H1 (cell line): Measurements from ENCODE around the gene BNIP5. TPM values are rescaled to one million over a fixed set of nuclear protein-coding genes. Genes with fewer than 3 reads are reported as not detected.

Source experiments
- ASH2L ChIP-seq: fragments of 200-600, 300-600 bp; sonication (generic); IDR thresholded peaks from one replicate; pipeline ENCODE4 v1.7.1; 2017; ENCODE audit warnings: low read length
- CBX5 ChIP-seq: fragments of 300-800, 300-1000 bp; sonication (generic); IDR thresholded peaks from 2 replicates; pipeline ENCODE4 v1.7.1; 2016; ENCODE audit warnings: antibody characterized with exemption, low read length, low read depth
- CBX8 ChIP-seq: fragments of 300-800, 300-1000 bp; sonication (generic); IDR thresholded peaks from 2 replicates; pipeline ENCODE4 v1.7.1; 2016; ENCODE audit warnings: low read depth, low read length, borderline replicate concordance
- CHD2 ChIP-seq: IDR thresholded peaks from 2 replicates; pipeline ENCODE4 v1.6.1; 2012; ENCODE audit warnings: low read length, improper control_type of control experiment
- CHD7 ChIP-seq: fragments of 300-600 bp; sonication (generic); IDR thresholded peaks from 2 replicates; pipeline ENCODE4 v1.7.1; 2012; ENCODE audit warnings: low read length, moderate library complexity, mild to moderate bottlenecking, inconsistent platforms; ENCODE audit not compliant: insufficient replicate concordance
- CTCF ChIP-seq, 3 experiments: IDR thresholded peaks; 1 replicate in 2 of 3; 2 replicates in 1 of 3; pipeline versions ENCODE4 v1.5.1 to v1.6.1; 2011; ENCODE audit warnings: low read length in 3 of 3, mild to moderate bottlenecking in 3 of 3, inconsistent platforms in 2 of 3, low read depth in 1 of 3, moderate library complexity in 1 of 3; ENCODE audit not compliant: insufficient read depth in 1 of 3; ENCODE audit errors: control extremely low read depth in 1 of 3
- POU5F1 ChIP-seq: IDR thresholded peaks from 2 replicates; pipeline ENCODE4 v1.6.1; 2011; ENCODE audit warnings: low read depth, mild to moderate bottlenecking, low read length, moderate library complexity
- SIX5 ChIP-seq: IDR thresholded peaks from 2 replicates; pipeline ENCODE4 v1.6.1; 2011; ENCODE audit warnings: mild to moderate bottlenecking, low read depth, low read length
- SP2 ChIP-seq: IDR thresholded peaks from 2 replicates; pipeline ENCODE4 v1.6.1; 2012; ENCODE audit warnings: mild to moderate bottlenecking, low read length, inconsistent platforms
- TCF12 ChIP-seq: IDR thresholded peaks from 2 replicates; pipeline ENCODE4 v1.6.1; 2011; ENCODE audit warnings: low read depth, mild to moderate bottlenecking, low read length
- YY1 ChIP-seq: IDR thresholded peaks from 2 replicates; pipeline ENCODE4 v1.6.1; 2011; ENCODE audit warnings: low read depth, mild to moderate bottlenecking, low read length
- polyA plus RNA-seq, 7 experiments: library from polyadenylated mRNA; depleted of rRNA in 3 of 7; stranded (reverse) in 5 of 7; unstranded in 2 of 7; fragments of >200 nt in 5 of 7; fragments of 200-250 nt in 2 of 7; gene quantifications; 1 replicate in 5 of 7; 2 replicates in 1 of 7; 4 replicates in 1 of 7; pipeline versions ENCODE4 v1.2.1 to v1.2.3, GENCODE V29; 2011 to 2013; ENCODE audit warnings: missing spikeins in 2 of 7, mixed read lengths in 2 of 7
- total RNA-seq: library from RNA; stranded (reverse); fragmentation: NEBNext Ultra II Directional; extraction: Animal tissue kit (Norgen Biotek cat#: 25700); gene quantifications from 2 replicates; pipeline ENCODE4 v1.2.1, GENCODE V29; 2021

Gene BNIP5
- total and polyA plus RNA-seq, 2 of the 8 experiments (the other 6 are each of a cell fraction or from before 2014, with no cell fraction given): not detected

GRCh38 chr6:36292170-36292569, 44.5 kb downstream of the BNIP5 start (continued):
- TF ChIP-seq CHD7: no peak
- TF ChIP-seq CBX5: no peak
- TF ChIP-seq SIX5: no peak
- TF ChIP-seq CTCF (IDR thresholded peaks at IDR 0.05; ENCODE audit: control extremely low read depth in 1 of 3, insufficient read depth in 1 of 3, low read depth in 1 of 3, low read length in 3 of 3): no peak
- no peak for TF ChIP-seq CHD2
- TF ChIP-seq ASH2L: no peak
- TF ChIP-seq YY1: no peak
- TF ChIP-seq POU5F1: no peak
- no peak for TF ChIP-seq SP2
- no peak for TF ChIP-seq CBX8
- TF ChIP-seq TCF12: no peak
